Activated CD4-positive, CD25-positive, alpha-beta regulatory T cell treated with anti-CD3 and anti-CD28 coated beads, Interleukin-2, amount 50 U/mL, for 24 hours (primary cell): ENCODE measurements around the gene YIPF2.

Experiments
- ATAC-seq, 2 donors: fragments of 150-1000 bp; cut with Tn5 transposase; one replicate each; pipeline ENCODE4 v1.10.0; 2021; ENCODE audit warnings: mild to moderate bottlenecking in 1 of 2, moderate library complexity in 1 of 2

Gene YIPF2

GRCh38 chr19:10872546-10873107 is 55.8 kb downstream of the YIPF2 start:
- no peak for ATAC-seq
